GM18873 (cell line): Measurements from ENCODE around the gene CEP72.
"Not testable (repeated sequence)": the region's sequence is repeated elsewhere in the genome, so short reads cannot be mapped to it uniquely, and the experiment has no call there.

ENCODE experiments used
- ATAC-seq: cut with Tn5 transposase; IDR thresholded peaks from one replicate; pipeline ENCODE4 v1.9.1; 2021; ENCODE audit warnings: mild to moderate bottlenecking, moderate library complexity, moderate number of reproducible peaks; ENCODE audit not compliant: unreplicated experiment, low FRiP score

Gene CEP72

DNA sequence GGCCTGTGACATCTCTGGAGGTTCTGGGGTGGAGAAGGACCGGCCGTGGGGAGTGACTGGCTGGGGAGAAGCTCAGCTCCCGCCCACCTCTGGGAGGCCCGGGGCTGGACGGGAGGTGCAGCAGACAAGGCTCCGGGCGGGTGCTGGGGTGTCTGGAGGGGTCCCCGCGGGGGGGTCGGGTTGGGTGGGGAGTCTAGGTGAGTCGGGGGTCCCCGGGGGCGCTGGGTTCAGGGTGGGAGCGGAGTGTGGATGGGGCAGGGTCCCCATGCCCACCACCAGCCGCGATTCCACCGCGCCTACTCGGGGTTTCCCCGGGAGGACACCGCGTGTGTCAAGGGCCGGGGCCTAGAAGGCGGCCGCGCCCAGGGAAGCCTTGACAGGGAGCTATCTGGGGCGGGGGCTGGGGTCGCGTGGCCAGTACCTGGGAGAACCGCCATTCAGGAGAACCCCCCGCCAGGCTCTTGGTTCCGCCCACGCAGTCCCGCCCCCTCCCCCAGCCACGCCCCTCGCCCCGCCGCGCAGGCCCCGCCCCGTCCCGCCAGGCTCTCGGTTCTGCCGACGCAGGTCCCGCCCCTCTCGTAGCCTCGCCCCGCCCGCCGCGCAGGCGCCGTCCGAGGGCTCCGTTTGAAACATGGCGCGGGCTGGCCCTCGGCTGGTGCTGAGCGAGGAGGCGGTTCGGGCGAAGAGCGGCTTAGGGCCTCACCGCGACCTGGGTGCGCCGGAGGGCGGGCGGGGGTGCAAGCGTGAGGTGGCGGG, at the start of gene CEP72:
TSS of gene CEP72 (plus strand) at position 610 of the 756 bp plus-strand sequence. CDS start at position 632, 22 bp downstream.
- ATAC-seq, result peak; percentile 61

DNA sequence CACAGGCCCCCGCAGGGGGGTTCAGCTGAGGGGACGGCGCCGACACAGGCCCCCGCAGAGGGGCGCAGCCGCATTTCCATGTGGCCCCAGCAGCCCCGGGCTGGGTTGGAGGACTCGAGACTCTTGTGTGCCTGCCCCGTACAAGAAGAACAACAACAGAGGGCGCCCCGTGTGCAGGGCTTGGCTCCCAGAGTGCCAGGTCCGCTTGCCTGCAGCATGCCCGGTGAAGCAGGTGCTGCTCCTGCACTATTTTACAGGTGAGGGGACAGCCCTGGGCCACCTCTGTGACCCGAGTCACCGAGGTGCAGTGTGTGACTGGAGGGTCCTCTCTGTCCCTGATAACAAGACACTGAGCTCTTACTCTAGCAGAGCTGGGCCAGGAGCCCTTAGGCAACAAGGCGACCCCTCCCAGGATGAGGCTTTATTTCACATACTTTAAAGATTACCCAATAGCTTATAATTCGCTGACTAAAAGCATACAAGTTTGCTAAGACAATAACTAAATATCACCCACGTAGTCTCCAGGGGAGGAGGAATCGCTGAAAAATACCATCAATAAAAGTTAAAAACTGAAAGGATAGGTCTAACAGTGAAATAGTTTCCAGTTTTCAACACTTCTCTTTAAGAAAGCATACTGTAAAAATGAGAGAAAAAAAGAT, 46.2 kb upstream of the CEP72 start:
- ATAC-seq, result no peak

DNA sequence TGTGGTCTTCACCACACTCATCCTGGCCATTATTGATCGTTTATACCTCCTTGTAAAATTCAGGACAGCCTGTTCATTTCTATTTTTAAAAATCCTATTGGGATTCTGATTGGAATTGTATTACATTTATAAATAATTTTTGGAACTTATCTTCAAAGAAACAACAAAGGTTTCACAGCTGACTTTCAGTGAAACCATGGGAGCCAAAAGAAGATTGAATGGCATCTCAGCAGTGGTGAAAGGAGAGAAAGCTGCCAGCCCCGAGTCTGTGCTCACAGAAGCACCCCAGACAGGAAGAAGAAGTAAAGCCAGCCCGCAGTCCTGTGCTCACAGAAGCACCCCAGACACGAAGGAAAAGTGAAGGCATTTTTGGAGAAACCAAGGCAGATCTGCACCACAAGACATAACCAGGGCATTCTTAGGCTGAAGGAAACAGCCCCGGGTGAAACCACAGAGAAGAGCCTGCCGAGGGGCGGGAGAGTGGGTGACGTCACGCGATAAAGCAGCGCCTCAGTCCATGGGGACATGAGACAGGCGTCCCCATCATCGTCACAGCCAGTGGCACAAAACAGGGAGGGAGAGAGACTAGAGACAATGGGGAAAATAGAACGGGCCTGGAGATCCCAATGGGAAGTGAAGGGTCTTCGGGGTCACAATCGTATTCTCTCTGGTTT, 45.4 kb upstream of the CEP72 start:
- ATAC-seq, result no peak

- no peak for ATAC-seq
Measured at GRCh38 chr5:567664-568060, 44.5 kb upstream of the CEP72 start.

- ATAC-seq, result no peak
Measured at GRCh38 chr5:568061-568781, 43.9 kb upstream of the CEP72 start.

DNA sequence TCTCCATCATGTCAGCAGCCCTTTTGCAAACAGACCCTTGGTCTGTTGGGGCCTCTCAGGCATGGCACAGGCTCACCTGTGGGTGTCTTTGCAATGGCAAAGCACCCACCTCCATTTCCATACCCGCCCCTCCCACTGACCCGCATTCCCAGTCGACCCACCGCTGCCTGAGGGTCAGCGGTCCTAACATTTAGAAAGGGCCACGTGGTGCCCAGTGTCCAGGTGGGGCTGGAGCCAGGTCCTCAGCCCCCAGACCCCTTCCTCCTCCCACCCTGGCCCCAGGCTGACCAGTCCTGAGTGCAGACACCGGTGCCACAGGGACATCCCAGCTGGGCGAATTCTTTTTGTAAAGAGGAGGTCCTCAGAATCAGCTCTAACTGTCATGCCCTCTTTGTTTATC, 43.3 kb upstream of the CEP72 start:
- ATAC-seq, result no peak

DNA sequence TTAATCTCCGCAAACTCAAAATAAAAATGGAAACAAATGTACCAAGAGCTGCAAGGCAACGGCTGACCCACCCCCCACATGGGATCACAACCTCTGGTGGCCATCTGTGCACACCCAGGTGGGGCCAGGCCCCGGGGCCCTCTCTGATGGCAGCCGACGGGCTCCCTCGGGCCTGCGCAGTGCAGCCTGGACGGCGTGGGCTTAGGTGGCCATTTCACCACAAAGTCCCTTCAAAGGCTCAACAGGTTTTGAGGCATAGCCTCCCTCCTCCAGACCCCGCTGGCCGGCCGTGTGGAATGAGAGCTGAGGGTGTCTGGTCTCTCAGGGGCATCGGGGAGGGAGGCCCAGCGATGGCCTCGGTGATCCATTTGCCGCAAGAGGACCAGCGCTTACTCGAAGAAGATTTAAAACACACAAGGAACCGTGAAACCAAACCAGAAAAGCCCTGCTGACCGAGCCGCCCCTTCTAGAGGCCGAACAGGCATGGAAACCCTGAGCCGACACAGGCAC, 42.7 kb upstream of the CEP72 start:
- ATAC-seq, result no peak

DNA sequence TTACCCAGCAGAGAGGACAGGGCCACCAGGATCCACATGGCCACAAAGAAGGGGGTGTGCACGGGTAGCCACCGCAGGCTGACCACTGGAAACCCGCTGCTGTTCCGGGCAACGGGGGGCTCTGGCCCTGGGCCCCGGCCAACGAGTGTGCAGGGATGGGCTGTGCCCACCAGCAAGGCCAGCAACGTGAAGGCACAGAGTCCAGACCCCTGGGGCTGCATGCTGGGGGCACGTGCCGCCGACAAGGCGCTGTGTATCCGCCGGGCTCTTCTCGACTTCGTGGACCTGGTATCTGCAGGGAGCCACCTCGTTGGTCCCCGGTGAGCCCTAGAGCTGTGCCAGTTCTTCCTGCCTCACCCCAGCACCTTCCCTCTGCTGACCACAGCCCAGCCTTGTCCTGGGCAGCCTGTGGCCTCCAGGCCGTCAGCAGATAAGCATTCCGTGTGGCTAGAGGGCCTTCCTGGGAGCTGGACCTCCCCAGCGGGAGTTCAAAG, 42.2 kb upstream of the CEP72 start:
- ATAC-seq, result no peak

GRCh38 chr5:570446-570845, 41.7 kb upstream of the CEP72 start:
- no peak for ATAC-seq

GRCh38 chr5:570886-571285, 41.3 kb upstream of the CEP72 start:
- ATAC-seq, result no peak

DNA sequence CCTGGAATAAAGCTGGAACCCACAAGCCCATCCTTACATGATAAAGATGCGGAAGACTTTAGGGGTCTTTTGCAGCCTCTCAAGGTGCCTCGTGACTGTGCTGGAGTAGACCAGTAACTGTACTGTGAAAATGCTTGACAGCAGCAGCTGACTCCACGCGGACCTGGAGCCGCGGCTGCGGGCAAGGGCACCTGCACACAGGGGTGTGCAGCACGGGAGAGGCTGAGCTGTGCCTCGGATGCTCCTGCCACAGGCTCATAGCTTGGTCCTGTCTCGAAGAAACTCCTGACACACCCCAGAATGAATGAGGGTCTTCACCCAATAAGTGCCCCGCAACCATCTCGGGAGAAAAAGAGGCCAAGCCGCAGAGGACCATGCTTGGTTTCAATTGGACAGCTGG, 40.3 kb upstream of the CEP72 start:
- no peak for ATAC-seq

- no peak for ATAC-seq
Measured at GRCh38 chr5:572398-573019, 39.6 kb upstream of the CEP72 start.

DNA sequence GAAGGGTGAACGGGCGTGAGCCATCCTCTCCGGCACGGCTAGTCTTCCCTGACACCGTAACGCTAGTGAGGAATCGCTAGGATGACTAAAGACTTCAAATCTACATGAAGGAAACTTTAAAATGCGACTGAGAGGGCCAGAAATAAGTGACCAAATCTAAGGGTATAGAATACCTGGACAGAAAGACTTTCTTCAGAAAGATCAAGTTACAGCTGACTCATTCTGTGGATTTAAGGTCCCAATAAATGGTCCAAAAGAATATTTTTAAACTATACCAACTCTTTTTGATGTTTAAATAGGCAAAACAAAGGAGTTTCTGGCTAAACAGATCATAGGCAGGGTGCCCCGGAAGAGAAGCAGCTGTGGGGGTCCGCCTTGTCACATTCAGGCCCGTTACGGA, 38.9 kb upstream of the CEP72 start:
- no peak for ATAC-seq

DNA sequence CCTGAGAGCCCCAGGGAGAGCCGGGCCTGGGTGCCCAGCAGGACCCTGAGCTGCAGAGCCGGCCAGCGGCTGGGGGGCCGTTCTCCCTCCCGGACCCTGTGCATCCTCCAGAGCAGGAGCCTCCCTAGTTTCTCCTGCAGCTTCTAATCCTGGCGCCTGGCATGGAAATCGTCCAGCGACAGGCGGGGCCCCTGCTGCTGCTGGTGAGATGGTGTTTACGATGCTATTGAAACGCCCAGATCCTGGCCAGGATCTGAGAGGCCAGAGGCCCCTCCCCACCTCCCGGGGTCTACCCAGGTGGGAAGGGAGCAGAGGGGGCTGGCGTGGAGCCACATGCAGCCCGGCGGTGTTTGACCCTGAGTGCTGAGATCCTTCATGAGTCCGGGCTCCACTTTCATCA, 38.2 kb upstream of the CEP72 start:
- ATAC-seq, result no peak

DNA sequence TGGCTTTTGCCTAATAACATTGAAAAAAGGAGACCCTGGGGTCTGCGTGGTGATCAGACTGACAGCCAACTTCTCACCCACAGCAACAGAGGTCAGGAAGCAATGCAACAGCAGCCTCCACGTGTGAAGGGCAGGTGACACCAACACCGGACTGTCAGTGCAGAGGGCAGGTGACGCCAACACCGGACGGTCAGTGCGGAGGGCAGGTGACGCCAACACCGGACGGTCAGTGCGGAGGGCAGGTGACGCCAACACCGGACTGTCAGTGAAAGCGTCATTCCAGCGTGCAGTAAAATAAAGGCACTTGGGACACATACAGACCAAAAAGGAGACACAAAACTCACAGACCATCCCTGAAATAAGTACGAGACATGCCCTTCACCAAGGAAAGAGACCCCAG, 37.2 kb upstream of the CEP72 start:
- no peak for ATAC-seq

GRCh38 chr5:575636-576035, 36.5 kb upstream of the CEP72 start:
- no peak for ATAC-seq

- not testable (repeated sequence) for ATAC-seq
Measured at GRCh38 chr5:577214-577613, 34.9 kb upstream of the CEP72 start.

GRCh38 chr5:577800-578199, 34.3 kb upstream of the CEP72 start:
- ATAC-seq, result no peak

DNA sequence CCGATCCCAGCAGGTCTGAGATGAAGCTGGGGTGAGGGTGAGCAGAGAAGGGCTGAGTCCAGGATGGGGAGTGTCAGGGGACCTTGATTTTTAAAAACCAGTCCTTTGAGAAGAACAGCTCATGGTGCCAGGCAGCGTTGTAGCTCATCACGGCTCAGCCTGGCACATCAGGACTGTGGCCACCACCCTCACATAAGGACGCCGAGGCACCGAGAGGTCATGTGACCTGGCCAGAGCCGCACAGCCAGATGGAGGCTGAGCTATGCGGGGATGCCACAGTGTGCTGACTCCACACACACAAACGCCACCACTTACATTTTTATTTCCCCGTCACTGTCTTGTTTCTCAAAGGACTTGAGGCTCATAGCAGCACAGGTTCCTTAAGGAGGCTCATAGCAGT, 32.9 kb upstream of the CEP72 start:
- ATAC-seq, result no peak

DNA sequence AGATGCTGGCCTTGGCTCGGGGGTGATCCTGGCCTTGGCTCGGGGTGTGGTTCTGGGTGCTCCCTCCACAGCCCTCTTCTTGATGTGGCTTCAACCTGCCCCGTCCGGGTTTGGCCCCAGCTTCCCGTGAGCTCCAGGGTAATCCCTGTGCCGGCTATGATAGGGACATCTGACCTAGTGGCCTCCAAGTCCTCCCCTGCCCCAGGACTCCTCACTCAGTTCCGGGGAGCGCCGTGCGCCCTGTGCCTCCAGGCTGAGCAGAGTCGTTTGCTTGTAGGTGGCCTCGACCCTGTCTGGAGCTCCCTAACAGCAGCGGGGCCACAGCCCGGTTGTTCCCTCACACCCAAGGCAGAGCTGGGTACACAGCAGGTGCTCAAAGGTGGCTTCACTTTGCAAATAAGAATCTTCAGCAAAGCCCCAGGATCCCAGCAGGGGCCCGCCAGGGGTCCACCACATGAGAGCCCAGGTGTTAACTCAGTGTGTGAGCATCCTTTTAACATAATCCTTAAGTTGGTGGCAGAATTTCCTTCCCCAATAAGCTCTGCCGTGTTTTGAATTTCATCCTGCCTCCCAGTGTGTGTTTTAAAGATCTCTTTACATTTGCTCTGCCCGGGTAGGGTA, 32.3 kb upstream of the CEP72 start:
- ATAC-seq, result no peak
